Parathyroid adenoma (tissue), 2 donors: Measurements from ENCODE around the gene PNP.
A peak's percentile ranks its signal among the peaks of the same experiment; 100 is the strongest.

ENCODE experiments used
- H2AFZ ChIP-seq: fragments of 300-600 bp; sonication (generic); one replicate; pipeline ENCODE4 v1.7.0; 2017; ENCODE audit warnings: antibody characterized with exemption, mild to moderate bottlenecking
- H3K27ac ChIP-seq: fragments of 300-600 bp; sonication (generic); one replicate; pipeline ENCODE4 v1.7.0; 2017
- H3K27me3 ChIP-seq: fragments of 300-600 bp; sonication (generic); one replicate; pipeline ENCODE4 v1.7.0; 2017; ENCODE audit warnings: low read length; ENCODE audit not compliant: control insufficient read depth, insufficient read depth
- H3K36me3 ChIP-seq: fragments of 300-600 bp; sonication (generic); one replicate; pipeline ENCODE4 v1.7.0; 2017; ENCODE audit warnings: low read length; ENCODE audit not compliant: control insufficient read depth, insufficient read depth
- H3K4me1 ChIP-seq: fragments of 300-600 bp; sonication (generic); one replicate; pipeline ENCODE4 v1.7.0; 2017; ENCODE audit warnings: control low read depth
- H3K4me2 ChIP-seq: fragments of 300-600 bp; sonication (generic); one replicate; pipeline ENCODE4 v1.7.0; 2017; ENCODE audit warnings: low read length
- H3K4me3 ChIP-seq: fragments of 300-600 bp; sonication (generic); one replicate; pipeline ENCODE4 v1.7.0; 2017; ENCODE audit warnings: low read depth, low read length
- H3K79me2 ChIP-seq: fragments of 300-600 bp; sonication (generic); one replicate; pipeline ENCODE4 v1.7.0; 2017; ENCODE audit warnings: control low read depth
- H3K9ac ChIP-seq: fragments of 300-600 bp; sonication (generic); one replicate; pipeline ENCODE4 v1.7.0; 2017; ENCODE audit warnings: mild to moderate bottlenecking
- H3K9me3 ChIP-seq: fragments of 300-600 bp; sonication (generic); one replicate; pipeline ENCODE4 v1.7.0; 2017; ENCODE audit warnings: low read length; ENCODE audit not compliant: control insufficient read depth
- CTCF ChIP-seq: fragments of 300-600 bp; sonication (generic); IDR thresholded peaks from one replicate; pipeline ENCODE4 v1.7.0; 2017; ENCODE audit warnings: antibody characterized with exemption, mild to moderate bottlenecking
- donor health status: primary hyperparathyroidism.

The PNP gene

GRCh38 chr14:20434701-20435581 is 34.3 kb upstream of the PNP start:
- Histone ChIP-seq H3K36me3 (no peaks in the 10 kb centered on the region), H3K27ac (no peak overlapping the region), H3K4me2 (no peak overlapping the region), H3K27me3 (no peaks in the 10 kb centered on the region), H3K9me3 (no peaks in the 10 kb centered on the region), H3K4me1 (no peaks in the 10 kb centered on the region), H3K79me2 (no peaks in the 10 kb centered on the region), H3K4me3 (no peak overlapping the region), H2AFZ (peak overlapping the region; percentile 57), H3K9ac (no peak overlapping the region)
- no peak for TF ChIP-seq CTCF

GRCh38 chr14:20435582-20436362 is 33.4 kb upstream of the PNP start, which contains the start of gene KLHL33:
Gene KLHL33 (minus strand): TSS chr14:20436166. CDS start chr14:20435811, 355 bp downstream.
- no peak within 1 kb of the TSS for H3K4me3 ChIP-seq
- no peak within 1 kb of the TSS for H3K4me2 ChIP-seq
- TF ChIP-seq CTCF: no peak
- H3K9me3 ChIP-seq: no peaks in the 10 kb centered on the region
- H3K27me3 ChIP-seq: no peaks in the 10 kb centered on the region
- no peaks in the 10 kb centered on the region for H3K79me2 ChIP-seq
- no peak within 1 kb of the TSS for H3K27ac ChIP-seq
- H3K9ac ChIP-seq: no peak within 1 kb of the TSS
- H3K36me3 ChIP-seq: no peaks in the 10 kb centered on the region
- peak within 1 kb of the TSS; percentile 57 for H2AFZ ChIP-seq
- H3K4me1 ChIP-seq: peaks cover under 1% of the 10 kb centered on the region

DNA sequence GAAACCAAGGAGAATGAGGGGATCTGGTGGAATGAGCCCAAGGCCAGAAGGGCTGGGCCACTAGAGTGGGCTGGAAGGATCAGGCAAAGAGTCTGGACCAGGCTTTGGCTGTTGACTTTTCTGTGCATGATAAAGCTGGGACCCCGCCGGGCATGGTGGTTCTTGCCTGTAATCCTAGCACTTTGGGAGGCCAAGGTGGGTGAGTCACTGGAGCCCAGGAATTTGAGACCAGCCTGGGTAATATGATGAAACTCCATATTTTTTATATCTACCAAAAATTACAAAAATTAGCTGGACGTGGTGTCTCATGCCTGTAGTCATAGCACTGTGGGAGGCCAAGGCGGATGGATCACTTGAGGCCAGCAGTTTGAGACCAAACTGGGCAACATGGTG is 32.8 kb upstream of the PNP start:
- Histone ChIP-seq H3K27me3 (no peaks in the 10 kb centered on the region), H2AFZ (no peak overlapping the region), H3K4me3 (no peak overlapping the region), H3K27ac (no peak overlapping the region), H3K9ac (no peak overlapping the region), H3K36me3 (no peaks in the 10 kb centered on the region), H3K4me2 (no peak overlapping the region), H3K9me3 (no peaks in the 10 kb centered on the region), H3K79me2 (no peaks in the 10 kb centered on the region), H3K4me1 (peaks cover 5% of the 10 kb centered on the region)
- no peak for TF ChIP-seq CTCF

DNA sequence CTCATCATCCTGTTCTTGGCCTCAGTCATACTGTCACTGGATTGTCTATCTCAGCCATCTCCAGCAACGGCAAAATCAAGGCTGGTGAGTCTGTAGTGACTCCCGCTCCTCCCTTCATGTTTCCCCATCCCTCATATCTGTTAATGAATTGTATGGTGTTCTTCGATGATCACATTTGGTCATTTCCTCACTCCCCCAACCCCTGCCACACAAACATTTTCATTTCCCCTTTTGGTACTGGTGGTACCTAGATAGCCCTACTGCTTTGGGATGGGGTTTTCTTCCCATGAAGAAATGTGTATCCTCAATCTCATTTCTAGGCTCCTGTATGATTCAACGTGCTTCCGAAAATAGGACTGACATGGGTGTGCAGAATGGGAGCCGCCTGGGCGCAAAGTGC is 30.5 kb upstream of the PNP start:
- H3K79me2 ChIP-seq: no peaks in the 10 kb centered on the region
- H3K4me1 ChIP-seq: peaks cover 5% of the 10 kb centered on the region
- no peak overlapping the region for H3K27ac ChIP-seq
- no peak overlapping the region for H3K4me2 ChIP-seq
- TF ChIP-seq CTCF: no peak
- no peaks in the 10 kb centered on the region for H3K36me3 ChIP-seq
- H3K27me3 ChIP-seq: no peaks in the 10 kb centered on the region
- no peak overlapping the region for H2AFZ ChIP-seq
- no peak overlapping the region for H3K9ac ChIP-seq
- H3K9me3 ChIP-seq: no peaks in the 10 kb centered on the region
- no peak overlapping the region for H3K4me3 ChIP-seq
